ENCODE results near the gene BUD31. TPM values are rescaled to one million over a fixed set of nuclear protein-coding genes. Genes with fewer than 3 reads are reported as not detected.
"Not testable (repeated sequence)": the region's sequence is repeated elsewhere in the genome, so short reads cannot be mapped to it uniquely, and the experiment has no call there.

Gene BUD31
- total and polyA plus RNA-seq, 7 donors, result 44.6 to 141 (median 89.8) TPM

- DNase-seq, result no peak
- Histone ChIP-seq H3K36me3 (peaks cover 0 to 50% (median 23%) of the 10 kb centered on the region in 4 donors), H3K4me3 (no peak overlapping the region), H3K9me3 (no peaks in the 10 kb centered on the region), H3K4me1 (peaks cover 0 to 3% (median 0%) of the 10 kb centered on the region in 4 donors), H3K27me3 (no peaks in the 10 kb centered on the region), H3K27ac (no peak overlapping the region)
- 86 to 87% methylated on average over 9 of the region's 9 CpGs for WGBS, 2 donors
- TF ChIP-seq POLR2AphosphoS5 (IDR thresholded peaks at IDR 0.05), result no peak
- no peak for TF ChIP-seq EP300 (IDR thresholded peaks at IDR 0.05)
- TF ChIP-seq POLR2A (IDR thresholded peaks at IDR 0.05), result no peak
- no peak for TF ChIP-seq CTCF (IDR thresholded peaks at IDR 0.05)
- intact Hi-C loops (cut with DNase I), result no loop called here
These were observed 22.1 kb upstream of the BUD31 start for GRCh38 chr7:99386584-99387238.

GRCh38 chr7:99387239-99387635, 21.5 kb upstream of the BUD31 start:
- H3K4me1 ChIP-seq; H3K27ac ChIP-seq; H3K9me3 ChIP-seq; H3K4me3 ChIP-seq; H3K27me3 ChIP-seq; intact Hi-C loops (cut with DNase I); DNase-seq: not testable (repeated sequence)
- peaks cover 0 to 50% (median 23%) of the 10 kb centered on the region in 4 donors for H3K36me3 ChIP-seq
- WGBS, 2 donors, result 93 to 95% methylated on average over 14 of the region's 14 CpGs

- no peaks in the 10 kb centered on the region for H3K9me3 ChIP-seq
- DNase-seq, result no peak
- H3K4me3 ChIP-seq, result no peak overlapping the region
- 96% methylated on average over 20 of the region's 20 CpGs for WGBS, 2 donors
- no peak overlapping the region for H3K27ac ChIP-seq
- TF ChIP-seq POLR2AphosphoS5 (IDR thresholded peaks at IDR 0.05) (no peak), POLR2A (IDR thresholded peaks at IDR 0.05) (no peak), CTCF (IDR thresholded peaks at IDR 0.05) (no peak), EP300 (IDR thresholded peaks at IDR 0.05) (no peak)
- intact Hi-C loops (cut with DNase I), result no loop called here
- H3K4me1 ChIP-seq, result peaks cover 0 to 10% (median 9%) of the 10 kb centered on the region in 4 donors
- H3K36me3 ChIP-seq, result peaks cover 0 to 50% (median 23%) of the 10 kb centered on the region in 4 donors
- H3K27me3 ChIP-seq, result no peaks in the 10 kb centered on the region
These were observed 20.9 kb upstream of the BUD31 start for GRCh38 chr7:99387912-99388311.

GRCh38 chr7:99389772-99390171, 19.0 kb upstream of the BUD31 start:
- WGBS, 2 donors, result 93% methylated on average over 13 of the region's 13 CpGs
- Histone ChIP-seq H3K36me3 (peaks cover 0 to 50% (median 23%) of the 10 kb centered on the region in 4 donors), H3K4me1 (peaks cover 0 to 22% (median 19%) of the 10 kb centered on the region in 4 donors), H3K4me3 (no peak overlapping the region), H3K27me3 (no peaks in the 10 kb centered on the region), H3K27ac (no peak overlapping the region), H3K9me3 (no peaks in the 10 kb centered on the region)
- no peak for DNase-seq
- intact Hi-C loops (cut with DNase I), result no loop called here
- no peak for TF ChIP-seq EP300 (IDR thresholded peaks at IDR 0.05)
- no peak for TF ChIP-seq CTCF (IDR thresholded peaks at IDR 0.05)
- no peak for TF ChIP-seq POLR2AphosphoS5 (IDR thresholded peaks at IDR 0.05)
- no peak for TF ChIP-seq POLR2A (IDR thresholded peaks at IDR 0.05)

GRCh38 chr7:99390941-99391602, 17.7 kb upstream of the BUD31 start:
- H3K36me3 ChIP-seq, result peaks cover 0 to 62% (median 25%) of the 10 kb centered on the region in 4 donors
- H3K4me3 ChIP-seq, result no peak overlapping the region
- no peak overlapping the region for H3K27ac ChIP-seq
- intact Hi-C loops (cut with DNase I), result no loop called here
- H3K9me3 ChIP-seq, result no peaks in the 10 kb centered on the region
- H3K27me3 ChIP-seq, result no peaks in the 10 kb centered on the region
- 95% methylated on average over 23 of the region's 23 CpGs for WGBS, 2 donors
- H3K4me1 ChIP-seq, result peaks cover 0 to 22% (median 19%) of the 10 kb centered on the region in 4 donors
- TF ChIP-seq CTCF (IDR thresholded peaks at IDR 0.05) (no peak), EP300 (IDR thresholded peaks at IDR 0.05) (no peak), POLR2AphosphoS5 (IDR thresholded peaks at IDR 0.05) (no peak), POLR2A (IDR thresholded peaks at IDR 0.05) (no peak)
- no peak for DNase-seq
